Astrocyte (in vitro differentiated cells and primary cell): ENCODE data around the gene PEAK1. TPM values are rescaled to one million over a fixed set of nuclear protein-coding genes. Genes with fewer than 3 reads are reported as not detected.
A peak's percentile ranks its signal among the peaks of the same experiment; 100 is the strongest.

Source experiments
- DNase-seq: peaks from one replicate; pipeline ENCODE4 v3.0.0-alpha.2; 2010; ENCODE audit warnings: low read depth
- FAIRE-seq: peaks from 2 replicates; lab custom pipeline; 2011; peaks lifted over from hg19 to GRCh38; lab: Jason Lieb, UNC
- H2AFZ ChIP-seq: 2 replicates; pipeline ENCODE4 v1.6.0; 2012; ENCODE audit warnings: low read depth, low read length, inconsistent platforms
- H3K27ac ChIP-seq: 2 replicates; pipeline ENCODE4 v1.5.1; 2011; ENCODE audit warnings: low read depth, low read length, inconsistent platforms
- H3K27me3 ChIP-seq: 2 replicates; pipeline ENCODE4 v1.6.0; 2011; ENCODE audit warnings: low read length, inconsistent platforms; ENCODE audit not compliant: insufficient read depth
- H3K36me3 ChIP-seq: 2 replicates; pipeline ENCODE4 v1.5.1; 2011; ENCODE audit warnings: low read length, inconsistent platforms; ENCODE audit not compliant: insufficient read depth
- H3K4me1 ChIP-seq: 2 replicates; pipeline ENCODE4 v1.5.1; 2011; ENCODE audit warnings: low read length, inconsistent platforms; ENCODE audit not compliant: insufficient read depth
- H3K4me2 ChIP-seq: 2 replicates; pipeline ENCODE4 v1.6.0; 2012; ENCODE audit warnings: low read length, inconsistent platforms
- H3K4me3 ChIP-seq: 2 replicates; pipeline ENCODE4 v1.5.1; 2011; ENCODE audit warnings: low read depth, mild to moderate bottlenecking, low read length, inconsistent platforms; ENCODE audit not compliant: insufficient read depth
- H3K79me2 ChIP-seq: 2 replicates; pipeline ENCODE4 v1.6.0; 2012; ENCODE audit warnings: mild to moderate bottlenecking, low read length, inconsistent platforms; ENCODE audit not compliant: insufficient read depth
- H3K9ac ChIP-seq: 2 replicates; pipeline ENCODE4 v1.6.0; 2012; ENCODE audit warnings: mild to moderate bottlenecking, low read length, inconsistent platforms
- H3K9me3 ChIP-seq: 2 replicates; pipeline ENCODE4 v1.5.1; 2012; ENCODE audit warnings: low read depth, mild to moderate bottlenecking, low read length, inconsistent platforms; ENCODE audit not compliant: insufficient read depth
- H4K20me1 ChIP-seq: 2 replicates; pipeline ENCODE4 v1.6.0; 2012; ENCODE audit warnings: low read length, inconsistent platforms; ENCODE audit not compliant: insufficient read depth
- H3K27ac Mint-ChIP-seq: one replicate; pipeline ENCODE4 v1.8.0; 2021; ENCODE audit warnings: mild to moderate bottlenecking, mixed read lengths; ENCODE audit not compliant: unreplicated experiment
- H3K27me3 Mint-ChIP-seq: one replicate; pipeline ENCODE4 v1.8.0; 2021; ENCODE audit warnings: low read depth, mixed read lengths; ENCODE audit not compliant: unreplicated experiment
- H3K36me3 Mint-ChIP-seq: one replicate; pipeline ENCODE4 v1.8.0; 2021; ENCODE audit warnings: low read depth, mixed read lengths; ENCODE audit not compliant: unreplicated experiment
- H3K4me1 Mint-ChIP-seq: one replicate; pipeline ENCODE4 v1.8.0; 2021; ENCODE audit warnings: low read depth, mixed read lengths; ENCODE audit not compliant: unreplicated experiment
- H3K4me3 Mint-ChIP-seq: one replicate; pipeline ENCODE4 v1.8.0; 2021; ENCODE audit warnings: mild to moderate bottlenecking, moderate library complexity, mixed read lengths; ENCODE audit not compliant: unreplicated experiment
- H3K9me3 Mint-ChIP-seq: one replicate; pipeline ENCODE4 v1.8.0; 2021; ENCODE audit warnings: mild to moderate bottlenecking, mixed read lengths; ENCODE audit not compliant: unreplicated experiment
- CTCF ChIP-seq: IDR thresholded peaks from 2 replicates; pipeline ENCODE4 v1.5.1; 2011; ENCODE audit warnings: low read depth, mild to moderate bottlenecking, inconsistent platforms, low read length, moderate library complexity; ENCODE audit not compliant: insufficient read depth
- EZH2 ChIP-seq: IDR thresholded peaks from 2 replicates; pipeline ENCODE4 v1.6.1; 2012; ENCODE audit warnings: mild to moderate bottlenecking, low read length, inconsistent platforms; ENCODE audit not compliant: insufficient read depth
- total RNA-seq: library from RNA; stranded (reverse); gene quantifications from 2 replicates; pipeline ENCODE4 v1.2.1, GENCODE V29; 2021

Gene PEAK1
- total RNA-seq, 1 donor from 2014 or later = 62.3 TPM

DNA sequence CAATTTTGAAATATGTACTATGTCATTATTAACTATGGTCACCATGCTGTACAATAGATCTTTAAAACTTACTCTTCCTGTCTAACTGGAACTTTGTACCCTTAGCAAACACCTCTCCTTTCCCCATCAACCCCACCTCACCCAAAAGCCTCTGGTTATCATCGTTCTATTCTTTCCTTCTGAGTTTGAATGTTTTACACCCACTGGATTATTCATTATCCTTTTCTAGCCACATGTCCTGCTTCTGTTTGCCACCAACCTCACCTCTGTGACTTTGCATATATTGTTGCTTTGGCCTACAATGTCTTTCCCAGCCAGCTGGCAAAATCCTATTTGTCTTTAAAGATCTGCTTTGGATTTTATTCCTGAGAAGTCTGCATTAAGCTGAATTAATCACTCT lies 246.4 kb downstream of the PEAK1 start:
- FAIRE-seq = no peak
- no peaks in the 10 kb centered on the region for H3K27me3 Mint-ChIP-seq
- no peak overlapping the region for H3K4me3 Mint-ChIP-seq
- Histone ChIP-seq H4K20me1 (peaks cover 3% of the 10 kb centered on the region), H3K79me2 (no peaks in the 10 kb centered on the region), H3K4me3 (no peak overlapping the region), H3K9ac (no peak overlapping the region), H3K27ac (no peak overlapping the region), H3K36me3 (peaks cover under 1% of the 10 kb centered on the region), H2AFZ (no peak overlapping the region), H3K4me1 (peaks cover 3% of the 10 kb centered on the region), H3K4me2 (no peak overlapping the region), H3K9me3 (no peaks in the 10 kb centered on the region), H3K27me3 (no peaks in the 10 kb centered on the region)
- no peaks in the 10 kb centered on the region for H3K9me3 Mint-ChIP-seq
- H3K4me1 Mint-ChIP-seq = peaks cover 3% of the 10 kb centered on the region
- TF ChIP-seq EZH2 (no peak), CTCF (no peak)
- no peak overlapping the region for H3K27ac Mint-ChIP-seq
- DNase-seq = no peak
- H3K36me3 Mint-ChIP-seq = peaks cover 9% of the 10 kb centered on the region

DNA sequence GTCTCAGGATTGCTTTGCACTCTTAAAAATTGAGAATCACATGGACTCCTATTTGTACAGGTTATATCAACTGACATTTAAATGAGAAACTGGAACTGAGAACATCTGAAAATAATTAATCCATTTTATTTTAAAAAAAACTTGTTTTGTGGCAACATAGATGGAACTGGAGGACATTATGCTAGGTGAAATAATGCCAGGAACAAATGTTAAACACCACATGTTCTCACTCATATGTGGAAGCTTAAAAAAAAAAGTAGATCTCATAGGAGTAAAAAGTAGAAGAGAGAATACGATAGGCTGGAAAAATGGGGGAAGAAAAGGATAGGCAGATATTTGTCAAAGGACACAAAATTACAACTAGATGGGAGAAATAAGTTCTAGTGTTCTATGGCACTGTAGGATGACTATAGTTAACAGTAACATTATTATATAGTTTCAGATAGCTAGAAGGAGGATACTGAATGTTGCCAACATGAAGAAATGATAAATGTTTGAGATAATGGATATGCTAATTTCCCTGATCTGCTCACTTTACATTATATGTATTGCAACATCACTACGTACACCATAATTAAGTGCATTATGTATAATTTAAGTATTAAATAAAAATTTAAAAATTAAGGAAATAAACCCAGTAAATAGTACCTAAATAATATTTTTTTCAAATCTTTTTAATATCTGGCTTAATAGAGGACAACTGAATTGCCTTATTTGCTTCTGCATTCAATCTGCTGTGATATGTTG lies 248.5 kb downstream of the PEAK1 start:
- H3K9ac ChIP-seq = no peak overlapping the region
- H3K27me3 ChIP-seq = no peaks in the 10 kb centered on the region
- no peaks in the 10 kb centered on the region for H3K36me3 ChIP-seq
- H3K4me2 ChIP-seq = no peak overlapping the region
- H2AFZ ChIP-seq = no peak overlapping the region
- H3K9me3 Mint-ChIP-seq = no peaks in the 10 kb centered on the region
- no peak overlapping the region for H3K4me3 Mint-ChIP-seq
- FAIRE-seq (no peak), DNase-seq (no peak)
- H3K36me3 Mint-ChIP-seq = peaks cover 4% of the 10 kb centered on the region
- TF ChIP-seq EZH2 (no peak), CTCF (no peak)
- peaks cover 3% of the 10 kb centered on the region for H3K4me1 ChIP-seq
- no peaks in the 10 kb centered on the region for H3K79me2 ChIP-seq
- H3K27me3 Mint-ChIP-seq = no peaks in the 10 kb centered on the region
- H3K4me1 Mint-ChIP-seq = peaks cover 9% of the 10 kb centered on the region
- no peak overlapping the region for H3K27ac ChIP-seq
- peaks cover 5% of the 10 kb centered on the region for H4K20me1 ChIP-seq
- H3K4me3 ChIP-seq = no peak overlapping the region
- no peaks in the 10 kb centered on the region for H3K9me3 ChIP-seq
- no peak overlapping the region for H3K27ac Mint-ChIP-seq

DNA sequence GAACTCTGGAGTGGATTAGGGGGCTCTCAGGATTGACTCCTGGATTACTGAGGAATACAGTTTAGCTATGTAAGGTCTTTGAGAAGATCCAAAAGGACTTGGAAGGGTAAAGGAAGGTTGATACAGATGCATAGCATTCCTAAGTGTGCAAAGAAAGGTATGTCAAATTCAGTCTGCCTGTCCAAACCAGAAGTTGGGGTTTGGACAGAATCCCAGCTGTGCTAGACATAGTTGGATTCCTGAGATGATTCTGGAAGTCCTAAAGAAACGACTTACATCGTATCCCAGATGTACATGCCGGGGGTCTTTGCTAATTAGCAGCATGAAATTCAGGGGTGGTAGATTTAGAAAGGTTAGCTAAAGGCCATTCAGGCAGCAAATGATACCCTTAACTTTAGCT lies 251.3 kb downstream of the PEAK1 start:
- Histone ChIP-seq H3K36me3 (no peaks in the 10 kb centered on the region), H3K9ac (no peak overlapping the region), H3K27me3 (no peaks in the 10 kb centered on the region), H3K9me3 (no peaks in the 10 kb centered on the region), H3K4me1 (peaks cover 3% of the 10 kb centered on the region), H3K79me2 (no peaks in the 10 kb centered on the region), H4K20me1 (peaks cover 5% of the 10 kb centered on the region), H3K27ac (no peak overlapping the region), H3K4me2 (peak overlapping the region; percentile 17), H2AFZ (no peak overlapping the region), H3K4me3 (no peak overlapping the region)
- H3K27ac Mint-ChIP-seq = peak overlapping the region; percentile 67
- no peaks in the 10 kb centered on the region for H3K9me3 Mint-ChIP-seq
- no peaks in the 10 kb centered on the region for H3K27me3 Mint-ChIP-seq
- no peak for TF ChIP-seq CTCF
- H3K4me3 Mint-ChIP-seq = no peak overlapping the region
- peaks cover 9% of the 10 kb centered on the region for H3K4me1 Mint-ChIP-seq
- no peak for FAIRE-seq
- no peaks in the 10 kb centered on the region for H3K36me3 Mint-ChIP-seq
- peak; percentile 84 for DNase-seq
